ENCODE measurements around the gene STXBP1. TPM values are rescaled to one million over a fixed set of nuclear protein-coding genes. Genes with fewer than 3 reads are reported as not detected.

STXBP1 gene
- total and polyA plus RNA-seq, 9 of the 15 experiments (the other 6 are each of a cell fraction or from before 2014, with no cell fraction given) = 4.6 to 35.1 (median 9.7) TPM

DNA sequence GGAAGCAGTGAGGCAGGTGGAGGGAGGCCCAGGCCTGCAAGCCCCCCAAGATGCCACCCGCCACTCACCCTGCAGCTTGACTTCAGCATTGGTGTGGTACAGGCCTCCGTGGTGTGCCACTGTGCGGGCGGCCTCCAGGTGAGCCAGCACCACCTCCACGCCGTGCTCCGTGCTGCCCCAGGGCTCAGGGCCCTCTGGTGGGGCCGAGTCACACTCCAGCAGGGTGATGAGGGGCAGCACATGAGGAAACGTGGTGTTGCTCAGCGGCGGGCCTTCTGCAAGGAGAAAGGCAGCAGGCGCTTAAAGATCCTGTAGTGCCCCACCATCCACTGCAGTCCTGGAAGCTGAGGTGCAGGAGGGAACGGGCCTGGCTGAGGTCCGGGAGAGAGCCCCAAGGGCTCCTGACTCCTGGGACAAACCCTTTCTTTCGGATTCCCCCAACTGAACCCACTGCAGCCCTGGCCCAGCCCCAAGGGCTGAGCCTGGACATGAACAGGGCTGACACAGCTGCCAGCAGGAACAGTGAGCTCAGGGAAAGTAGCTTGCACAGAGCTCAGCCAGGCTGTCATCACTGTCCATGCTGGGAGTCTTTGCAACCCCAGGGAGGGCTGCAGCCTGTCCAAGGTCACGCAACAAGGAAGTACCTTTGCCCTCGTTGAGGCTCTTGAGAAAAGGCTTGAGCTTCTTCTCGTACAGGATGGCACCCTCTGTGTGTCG is 127.7 kb downstream of the STXBP1 start:
- intact Hi-C loops (cut with micrococcal nuclease) (loop anchor here (10.0 kb wide), 1 partner anchor 295 kb away; no protein-coding TSS in a partner anchor), in situ Hi-C loops (cut with MboI) (loop anchor here (5.0 to 10.0 kb wide), 5 partner anchors 43 to 237 kb away; partner anchors contain the start of gene ST6GALNAC4)
- ATAC-seq (no peak), FAIRE-seq (no peak), DNase-seq (ENCODE audit: extremely low read depth in 1 of 4, low spot score in 3 of 4) (no peak)
- no peaks in the 10 kb centered on the region for H3K79me2 ChIP-seq (ENCODE audit: control insufficient read depth, insufficient read depth, low read length)
- H3K36me3 ChIP-seq (ENCODE audit: control insufficient read depth, insufficient read depth, low read length) = no peaks in the 10 kb centered on the region
- H3K4me1 ChIP-seq (replicated peaks in 1 of 2; ENCODE audit: control insufficient read depth in 2 of 2, insufficient read depth in 2 of 2, low read length in 2 of 2) = peaks cover 15 to 52% of the 10 kb centered on the region in 2 experiments
- no peaks in the 10 kb centered on the region; a peak in 1 of 5 replicates for H3K27me3 ChIP-seq (ENCODE audit: control insufficient read depth in 2 of 2, insufficient read depth in 2 of 2, low read length in 2 of 2)
- no peak overlapping the region for H3K4me3 ChIP-seq
- ChIA-PET POLR2A (interaction anchor here (0.5 to 0.7 kb wide), 2 partner anchors 55 to 139 kb away, joined by 3 to 4 read pairs; no protein-coding TSS in a partner anchor), CTCF (ENCODE audit: low intra/inter-chr PET ratio) (interaction anchor here (0.6 kb wide), 1 partner anchor 255 kb away, joined by 3 read pairs; no protein-coding TSS in a partner anchor)
- no peaks in the 10 kb centered on the region for H3K9me3 ChIP-seq (replicated peaks; ENCODE audit: control insufficient read depth, insufficient read depth, low read depth, low read length)
- no peaks in the 10 kb centered on the region; the same call in 1 of the 2 replicates for H4K20me1 ChIP-seq (replicated peaks; ENCODE audit: control insufficient read depth, insufficient read depth, low read length)
- no peaks in the 10 kb centered on the region for H3K9me1 ChIP-seq (ENCODE audit: control insufficient read depth, insufficient read depth, low read length)
- no peak overlapping the region for H2AFZ ChIP-seq (ENCODE audit: low read depth, low read length)
- H3K27ac ChIP-seq (ENCODE audit: extremely low read depth, low read depth, low read length) = no peak overlapping the region
- no peak overlapping the region for H3K9ac ChIP-seq (ENCODE audit: insufficient read depth in 1 of 2, low read depth in 2 of 2, low read length in 2 of 2)
- no peak overlapping the region for H3K4me2 ChIP-seq (ENCODE audit: insufficient read depth, low read length)
- BruUV-seq (replicated peaks) = no TSS peak
- 70% methylated on average over 15 of the region's 19 CpGs for WGBS (ENCODE audit: insufficient coverage, low coverage, missing lambda C conversion rate)
- TF ChIP-seq, protein P1, sequence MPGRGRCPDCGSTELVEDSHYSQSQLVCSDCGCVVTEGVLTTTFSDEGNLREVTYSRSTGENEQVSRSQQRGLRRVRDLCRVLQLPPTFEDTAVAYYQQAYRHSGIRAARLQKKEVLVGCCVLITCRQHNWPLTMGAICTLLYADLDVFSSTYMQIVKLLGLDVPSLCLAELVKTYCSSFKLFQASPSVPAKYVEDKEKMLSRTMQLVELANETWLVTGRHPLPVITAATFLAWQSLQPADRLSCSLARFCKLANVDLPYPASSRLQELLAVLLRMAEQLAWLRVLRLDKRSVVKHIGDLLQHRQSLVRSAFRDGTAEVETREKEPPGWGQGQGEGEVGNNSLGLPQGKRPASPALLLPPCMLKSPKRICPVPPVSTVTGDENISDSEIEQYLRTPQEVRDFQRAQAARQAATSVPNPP (IDR thresholded peaks at IDR 0.05; ENCODE audit: borderline replicate concordance, insufficient read depth, insufficient read length) = no peak
- TF ChIP-seq TRIM28 (IDR thresholded peaks at IDR 0.05) (no peak), ZNF668 (CRISPR knock-in tag; IDR thresholded peaks at IDR 0.05) (no peak), NCOR1 (IDR thresholded peaks at IDR 0.05) (no peak), TEAD1 (CRISPR knock-in tag; IDR thresholded peaks at IDR 0.05) (no peak), ZBTB1 (CRISPR knock-in tag; IDR thresholded peaks at IDR 0.05; ENCODE audit: borderline replicate concordance, low read depth) (no peak), SOX6 (IDR thresholded peaks at IDR 0.05) (no peak), ZNF561 (CRISPR knock-in tag; conservative IDR thresholded peaks at IDR 0.05) (no peak), ZEB2 (IDR thresholded peaks at IDR 0.05) (no peak), SIN3A (IDR thresholded peaks at IDR 0.05; ENCODE audit: borderline replicate concordance in 2 of 2, control insufficient read depth in 1 of 2, low read depth in 2 of 2, low read length in 2 of 2) (no peak), ZFPM2 (CRISPR knock-in tag; IDR thresholded peaks at IDR 0.05) (no peak)
- TF ChIP-seq, protein P2, sequence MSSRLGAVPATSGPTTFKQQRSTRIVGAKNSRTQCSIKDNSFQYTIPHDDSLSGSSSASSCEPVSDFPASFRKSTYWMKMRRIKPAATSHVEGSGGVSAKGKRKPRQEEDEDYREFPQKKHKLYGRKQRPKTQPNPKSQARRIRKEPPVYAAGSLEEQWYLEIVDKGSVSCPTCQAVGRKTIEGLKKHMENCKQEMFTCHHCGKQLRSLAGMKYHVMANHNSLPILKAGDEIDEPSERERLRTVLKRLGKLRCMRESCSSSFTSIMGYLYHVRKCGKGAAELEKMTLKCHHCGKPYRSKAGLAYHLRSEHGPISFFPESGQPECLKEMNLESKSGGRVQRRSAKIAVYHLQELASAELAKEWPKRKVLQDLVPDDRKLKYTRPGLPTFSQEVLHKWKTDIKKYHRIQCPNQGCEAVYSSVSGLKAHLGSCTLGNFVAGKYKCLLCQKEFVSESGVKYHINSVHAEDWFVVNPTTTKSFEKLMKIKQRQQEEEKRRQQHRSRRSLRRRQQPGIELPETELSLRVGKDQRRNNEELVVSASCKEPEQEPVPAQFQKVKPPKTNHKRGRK (tag; IDR thresholded peaks at IDR 0.05) = no peak
- TF ChIP-seq, protein P3, sequence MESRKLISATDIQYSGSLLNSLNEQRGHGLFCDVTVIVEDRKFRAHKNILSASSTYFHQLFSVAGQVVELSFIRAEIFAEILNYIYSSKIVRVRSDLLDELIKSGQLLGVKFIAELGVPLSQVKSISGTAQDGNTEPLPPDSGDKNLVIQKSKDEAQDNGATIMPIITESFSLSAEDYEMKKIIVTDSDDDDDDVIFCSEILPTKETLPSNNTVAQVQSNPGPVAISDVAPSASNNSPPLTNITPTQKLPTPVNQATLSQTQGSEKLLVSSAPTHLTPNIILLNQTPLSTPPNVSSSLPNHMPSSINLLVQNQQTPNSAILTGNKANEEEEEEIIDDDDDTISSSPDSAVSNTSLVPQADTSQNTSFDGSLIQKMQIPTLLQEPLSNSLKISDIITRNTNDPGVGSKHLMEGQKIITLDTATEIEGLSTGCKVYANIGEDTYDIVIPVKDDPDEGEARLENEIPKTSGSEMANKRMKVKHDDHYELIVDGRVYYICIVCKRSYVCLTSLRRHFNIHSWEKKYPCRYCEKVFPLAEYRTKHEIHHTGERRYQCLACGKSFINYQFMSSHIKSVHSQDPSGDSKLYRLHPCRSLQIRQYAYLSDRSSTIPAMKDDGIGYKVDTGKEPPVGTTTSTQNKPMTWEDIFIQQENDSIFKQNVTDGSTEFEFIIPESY (CRISPR knock-in tag; IDR thresholded peaks at IDR 0.05) = no peak
- TF ChIP-seq, protein P4, sequence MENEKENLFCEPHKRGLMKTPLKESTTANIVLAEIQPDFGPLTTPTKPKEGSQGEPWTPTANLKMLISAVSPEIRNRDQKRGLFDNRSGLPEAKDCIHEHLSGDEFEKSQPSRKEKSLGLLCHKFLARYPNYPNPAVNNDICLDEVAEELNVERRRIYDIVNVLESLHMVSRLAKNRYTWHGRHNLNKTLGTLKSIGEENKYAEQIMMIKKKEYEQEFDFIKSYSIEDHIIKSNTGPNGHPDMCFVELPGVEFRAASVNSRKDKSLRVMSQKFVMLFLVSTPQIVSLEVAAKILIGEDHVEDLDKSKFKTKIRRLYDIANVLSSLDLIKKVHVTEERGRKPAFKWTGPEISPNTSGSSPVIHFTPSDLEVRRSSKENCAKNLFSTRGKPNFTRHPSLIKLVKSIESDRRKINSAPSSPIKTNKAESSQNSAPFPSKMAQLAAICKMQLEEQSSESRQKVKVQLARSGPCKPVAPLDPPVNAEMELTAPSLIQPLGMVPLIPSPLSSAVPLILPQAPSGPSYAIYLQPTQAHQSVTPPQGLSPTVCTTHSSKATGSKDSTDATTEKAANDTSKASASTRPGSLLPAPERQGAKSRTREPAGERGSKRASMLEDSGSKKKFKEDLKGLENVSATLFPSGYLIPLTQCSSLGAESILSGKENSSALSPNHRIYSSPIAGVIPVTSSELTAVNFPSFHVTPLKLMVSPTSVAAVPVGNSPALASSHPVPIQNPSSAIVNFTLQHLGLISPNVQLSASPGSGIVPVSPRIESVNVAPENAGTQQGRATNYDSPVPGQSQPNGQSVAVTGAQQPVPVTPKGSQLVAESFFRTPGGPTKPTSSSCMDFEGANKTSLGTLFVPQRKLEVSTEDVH (IDR thresholded peaks at IDR 0.05; ENCODE audit: low read depth, partially characterized antibody) = no peak

Data from K562 (cell line).